ENCODE measurements around the gene USP15.

Gene USP15

GRCh38 chr12:62375603-62376002, 115.4 kb downstream of the USP15 start:
- Histone ChIP-seq H3K4me1 (ENCODE audit: control insufficient read depth in 5 of 5, insufficient read depth in 5 of 5, low read length in 5 of 5) (peaks cover 0 to 11% (median 0%) of the 10 kb centered on the region in 5 donors), H3K9me3 (ENCODE audit: control insufficient read depth in 5 of 5, low read length in 5 of 5) (no peaks in the 10 kb centered on the region), H3K27me3 (ENCODE audit: control insufficient read depth in 5 of 5, insufficient read depth in 4 of 5, low read length in 5 of 5) (no peaks in the 10 kb centered on the region), H3K36me3 (ENCODE audit: control insufficient read depth in 5 of 5, insufficient read depth in 5 of 5, low read length in 5 of 5) (peaks cover 0 to 6% (median 0%) of the 10 kb centered on the region in 5 donors), H3K27ac (ENCODE audit: low read depth, low read length) (no peak overlapping the region), H3K9ac (ENCODE audit: low read length in 5 of 5) (no peak overlapping the region), H3K4me3 (ENCODE audit: low read depth in 1 of 5, low read length in 5 of 5) (no peak overlapping the region)

- Histone ChIP-seq H3K9ac (ENCODE audit: low read length in 5 of 5) (no peak overlapping the region), H3K36me3 (ENCODE audit: control insufficient read depth in 5 of 5, insufficient read depth in 5 of 5, low read length in 5 of 5) (peaks cover 2 to 19% (median 10%) of the 10 kb centered on the region in 5 donors), H3K4me3 (ENCODE audit: low read depth in 1 of 5, low read length in 5 of 5) (no peak overlapping the region), H3K27me3 (ENCODE audit: control insufficient read depth in 5 of 5, insufficient read depth in 4 of 5, low read length in 5 of 5) (no peaks in the 10 kb centered on the region), H3K9me3 (ENCODE audit: control insufficient read depth in 5 of 5, low read length in 5 of 5) (no peaks in the 10 kb centered on the region), H3K4me1 (ENCODE audit: control insufficient read depth in 5 of 5, insufficient read depth in 5 of 5, low read length in 5 of 5) (peaks cover 0 to 6% (median 0%) of the 10 kb centered on the region in 5 donors), H3K27ac (ENCODE audit: low read depth, low read length) (no peak overlapping the region)
Observed at GRCh38 chr12:62379026-62379722, 119.0 kb downstream of the USP15 start.

GRCh38 chr12:62379723-62380045, 119.5 kb downstream of the USP15 start:
- Histone ChIP-seq H3K27me3 (ENCODE audit: control insufficient read depth in 5 of 5, insufficient read depth in 4 of 5, low read length in 5 of 5) (no peaks in the 10 kb centered on the region), H3K27ac (ENCODE audit: low read depth, low read length) (no peak overlapping the region), H3K9me3 (ENCODE audit: control insufficient read depth in 5 of 5, low read length in 5 of 5) (no peaks in the 10 kb centered on the region), H3K9ac (ENCODE audit: low read length in 5 of 5) (no peak overlapping the region), H3K36me3 (ENCODE audit: control insufficient read depth in 5 of 5, insufficient read depth in 5 of 5, low read length in 5 of 5) (peaks cover 2 to 19% (median 10%) of the 10 kb centered on the region in 5 donors), H3K4me3 (ENCODE audit: low read depth in 1 of 5, low read length in 5 of 5) (no peak overlapping the region), H3K4me1 (ENCODE audit: control insufficient read depth in 5 of 5, insufficient read depth in 5 of 5, low read length in 5 of 5) (peaks cover 0 to 6% (median 0%) of the 10 kb centered on the region in 5 donors)

GRCh38 chr12:62382526-62382925, 122.3 kb downstream of the USP15 start:
- Histone ChIP-seq H3K27me3 (ENCODE audit: control insufficient read depth in 5 of 5, insufficient read depth in 4 of 5, low read length in 5 of 5) (no peaks in the 10 kb centered on the region), H3K36me3 (ENCODE audit: control insufficient read depth in 5 of 5, insufficient read depth in 5 of 5, low read length in 5 of 5) (peaks cover 2 to 34% (median 15%) of the 10 kb centered on the region in 5 donors), H3K9me3 (ENCODE audit: control insufficient read depth in 5 of 5, low read length in 5 of 5) (no peaks in the 10 kb centered on the region), H3K27ac (ENCODE audit: low read depth, low read length) (no peak overlapping the region), H3K4me3 (ENCODE audit: low read depth in 1 of 5, low read length in 5 of 5) (no peak overlapping the region), H3K9ac (ENCODE audit: low read length in 5 of 5) (no peak overlapping the region), H3K4me1 (ENCODE audit: control insufficient read depth in 5 of 5, insufficient read depth in 5 of 5, low read length in 5 of 5) (peaks cover 0 to 6% (median 0%) of the 10 kb centered on the region in 5 donors)

- H3K27me3 ChIP-seq (ENCODE audit: control insufficient read depth in 5 of 5, insufficient read depth in 4 of 5, low read length in 5 of 5) = no peaks in the 10 kb centered on the region
- H3K27ac ChIP-seq (ENCODE audit: low read depth, low read length) = no peak overlapping the region
- no peaks in the 10 kb centered on the region for H3K9me3 ChIP-seq (ENCODE audit: control insufficient read depth in 5 of 5, low read length in 5 of 5)
- no peak overlapping the region for H3K9ac ChIP-seq (ENCODE audit: low read length in 5 of 5)
- no peaks in the 10 kb centered on the region for H3K4me1 ChIP-seq (ENCODE audit: control insufficient read depth in 5 of 5, insufficient read depth in 5 of 5, low read length in 5 of 5)
- H3K36me3 ChIP-seq (ENCODE audit: control insufficient read depth in 5 of 5, insufficient read depth in 5 of 5, low read length in 5 of 5) = peaks cover 35 to 59% (median 46%) of the 10 kb centered on the region in 5 donors
- no peak overlapping the region for H3K4me3 ChIP-seq (ENCODE audit: low read depth in 1 of 5, low read length in 5 of 5)
Observed at GRCh38 chr12:62396750-62397149, 136.5 kb downstream of the USP15 start.

- no peaks in the 10 kb centered on the region for H3K9me3 ChIP-seq (ENCODE audit: control insufficient read depth in 5 of 5, low read length in 5 of 5)
- no peak overlapping the region for H3K27ac ChIP-seq (ENCODE audit: low read depth, low read length)
- no peaks in the 10 kb centered on the region for H3K4me1 ChIP-seq (ENCODE audit: control insufficient read depth in 5 of 5, insufficient read depth in 5 of 5, low read length in 5 of 5)
- H3K4me3 ChIP-seq (ENCODE audit: low read depth in 1 of 5, low read length in 5 of 5) = no peak overlapping the region
- peaks cover 40 to 71% (median 52%) of the 10 kb centered on the region in 5 donors for H3K36me3 ChIP-seq (ENCODE audit: control insufficient read depth in 5 of 5, insufficient read depth in 5 of 5, low read length in 5 of 5)
- H3K27me3 ChIP-seq (ENCODE audit: control insufficient read depth in 5 of 5, insufficient read depth in 4 of 5, low read length in 5 of 5) = no peaks in the 10 kb centered on the region
- H3K9ac ChIP-seq (ENCODE audit: low read length in 5 of 5) = no peak overlapping the region
Observed at GRCh38 chr12:62400135-62400534, 139.9 kb downstream of the USP15 start.

DNA sequence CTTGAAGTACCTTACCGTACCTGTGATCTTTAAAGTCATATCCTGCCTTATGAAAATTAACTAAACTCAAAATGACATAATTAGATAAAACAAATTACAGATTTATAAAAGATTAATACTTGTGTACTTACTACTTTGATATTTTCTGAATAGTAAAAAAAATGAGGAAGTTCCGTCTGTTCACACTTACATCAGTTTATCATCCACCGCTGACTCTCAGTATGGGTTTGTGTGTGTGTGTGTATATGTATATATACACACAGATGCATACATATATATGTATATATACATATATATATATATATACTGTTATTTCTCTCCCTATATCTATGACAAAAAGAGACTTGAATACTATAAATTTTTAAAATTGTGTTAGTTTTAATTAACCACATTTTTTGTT, 141.4 kb downstream of the USP15 start:
- no peaks in the 10 kb centered on the region for H3K27me3 ChIP-seq (ENCODE audit: control insufficient read depth in 5 of 5, insufficient read depth in 4 of 5, low read length in 5 of 5)
- no peaks in the 10 kb centered on the region for H3K9me3 ChIP-seq (ENCODE audit: control insufficient read depth in 5 of 5, low read length in 5 of 5)
- no peak overlapping the region for H3K4me3 ChIP-seq (ENCODE audit: low read depth in 1 of 5, low read length in 5 of 5)
- no peaks in the 10 kb centered on the region for H3K4me1 ChIP-seq (ENCODE audit: control insufficient read depth in 5 of 5, insufficient read depth in 5 of 5, low read length in 5 of 5)
- H3K36me3 ChIP-seq (ENCODE audit: control insufficient read depth in 5 of 5, insufficient read depth in 5 of 5, low read length in 5 of 5) = peaks cover 35 to 67% (median 48%) of the 10 kb centered on the region in 5 donors
- H3K27ac ChIP-seq (ENCODE audit: low read depth, low read length) = no peak overlapping the region
- no peak overlapping the region for H3K9ac ChIP-seq (ENCODE audit: low read length in 5 of 5)

GRCh38 chr12:62403031-62403430, 142.8 kb downstream of the USP15 start:
- H3K27ac ChIP-seq (ENCODE audit: low read depth, low read length) = no peak overlapping the region
- H3K4me3 ChIP-seq (ENCODE audit: low read depth in 1 of 5, low read length in 5 of 5) = no peak overlapping the region
- no peaks in the 10 kb centered on the region for H3K9me3 ChIP-seq (ENCODE audit: control insufficient read depth in 5 of 5, low read length in 5 of 5)
- no peaks in the 10 kb centered on the region for H3K4me1 ChIP-seq (ENCODE audit: control insufficient read depth in 5 of 5, insufficient read depth in 5 of 5, low read length in 5 of 5)
- peaks cover 28 to 69% (median 44%) of the 10 kb centered on the region in 5 donors for H3K36me3 ChIP-seq (ENCODE audit: control insufficient read depth in 5 of 5, insufficient read depth in 5 of 5, low read length in 5 of 5)
- H3K27me3 ChIP-seq (ENCODE audit: control insufficient read depth in 5 of 5, insufficient read depth in 4 of 5, low read length in 5 of 5) = no peaks in the 10 kb centered on the region
- H3K9ac ChIP-seq (ENCODE audit: low read length in 5 of 5) = no peak overlapping the region

GRCh38 chr12:62407587-62407986, 147.4 kb downstream of the USP15 start:
- Histone ChIP-seq H3K4me3 (ENCODE audit: low read depth in 1 of 5, low read length in 5 of 5) (no peak overlapping the region), H3K36me3 (ENCODE audit: control insufficient read depth in 5 of 5, insufficient read depth in 5 of 5, low read length in 5 of 5) (peaks cover 11 to 39% (median 25%) of the 10 kb centered on the region in 5 donors), H3K4me1 (ENCODE audit: control insufficient read depth in 5 of 5, insufficient read depth in 5 of 5, low read length in 5 of 5) (no peaks in the 10 kb centered on the region), H3K27me3 (ENCODE audit: control insufficient read depth in 5 of 5, insufficient read depth in 4 of 5, low read length in 5 of 5) (no peaks in the 10 kb centered on the region), H3K9me3 (ENCODE audit: control insufficient read depth in 5 of 5, low read length in 5 of 5) (no peaks in the 10 kb centered on the region), H3K9ac (ENCODE audit: low read length in 5 of 5) (no peak overlapping the region), H3K27ac (ENCODE audit: low read depth, low read length) (no peak overlapping the region)

- Histone ChIP-seq H3K4me1 (ENCODE audit: control insufficient read depth in 5 of 5, insufficient read depth in 5 of 5, low read length in 5 of 5) (no peaks in the 10 kb centered on the region), H3K36me3 (ENCODE audit: control insufficient read depth in 5 of 5, insufficient read depth in 5 of 5, low read length in 5 of 5) (peaks cover 3 to 25% (median 13%) of the 10 kb centered on the region in 5 donors), H3K4me3 (ENCODE audit: low read depth in 1 of 5, low read length in 5 of 5) (no peak overlapping the region), H3K9me3 (ENCODE audit: control insufficient read depth in 5 of 5, low read length in 5 of 5) (no peaks in the 10 kb centered on the region), H3K27me3 (ENCODE audit: control insufficient read depth in 5 of 5, insufficient read depth in 4 of 5, low read length in 5 of 5) (no peaks in the 10 kb centered on the region), H3K27ac (ENCODE audit: low read depth, low read length) (no peak overlapping the region), H3K9ac (ENCODE audit: low read length in 5 of 5) (no peak overlapping the region)
Observed at GRCh38 chr12:62409068-62409467, 148.9 kb downstream of the USP15 start.

All from subcutaneous abdominal adipose tissue (tissue), 5 donors.